K562 (cell line): ENCODE data around the gene TAX1BP1. TPM values are rescaled to one million over a fixed set of nuclear protein-coding genes. Genes with fewer than 3 reads are reported as not detected.

ENCODE experiments used
- ATAC-seq: fragments of 200-7000 bp; cut with Tn5 transposase; 3 replicates; pipeline ENCODE4 v1.9.1; 2020; ENCODE audit warnings: moderate library complexity
- BruUV-seq: library from RNA; stranded (reverse); fragments of 400-500 nt; replicated peaks from 2 replicates; lab custom pipeline; 2021; lab: Mats Ljungman, UMichigan
- CTCF ChIA-PET: fragments of 300-600 bp; formaldehyde crosslinking; extraction: SDS; loops from one replicate; lab custom pipeline; 2021; ENCODE audit warnings: low intra/inter-chr PET ratio; lab: Yijun Ruan, JAX
- POLR2A ChIA-PET: fragments of 300-600, 350-650 bp; sonication (Branson Sonifier 250); formaldehyde crosslinking; extraction: SDS; loops from one replicate; lab custom pipeline; 2021; ENCODE audit warnings: antibody characterized with exemption, inconsistent platforms; lab: Yijun Ruan, JAX
- DNase-seq, 4 experiments: peaks; one replicate each; pipeline versions ENCODE4 v3.0.0 to v3.0.0-alpha.2; 2011 to 2018; ENCODE audit warnings: low spot score in 3 of 4, mixed read lengths in 3 of 4; ENCODE audit errors: extremely low read depth in 1 of 4
- FAIRE-seq: peaks from 2 replicates; lab custom pipeline; 2011; peaks lifted over from hg19 to GRCh38; lab: Jason Lieb, UNC
- H2AFZ ChIP-seq: 2 replicates; pipeline ENCODE4 v1.6.0; 2011; ENCODE audit warnings: low read depth, low read length, control low read depth, inconsistent platforms
- H3K27ac ChIP-seq: fragments of 200-600 bp; 3 replicates; pipeline ENCODE4 v1.8.0; 2011; ENCODE audit warnings: low read depth, mild to moderate bottlenecking, control low read depth, inconsistent platforms, low read length, moderate library complexity, mixed read lengths; ENCODE audit errors: extremely low read depth
- H3K27me3 ChIP-seq, 2 experiments: fragments of 300-600 bp in 1 of 2; 2 replicates in 1 of 2; 3 replicates in 1 of 2; pipeline versions ENCODE4 v1.6.0 to v1.8.0; 2011; ENCODE audit warnings: inconsistent platforms in 2 of 2, low read length in 2 of 2, mild to moderate bottlenecking in 1 of 2, mixed read lengths in 1 of 2, moderate library complexity in 1 of 2; ENCODE audit not compliant: control insufficient read depth in 2 of 2, insufficient read depth in 2 of 2
- H3K36me3 ChIP-seq: fragments of 300-600 bp; 3 replicates; pipeline ENCODE4 v1.8.0; 2011; ENCODE audit warnings: mild to moderate bottlenecking, low read length, inconsistent platforms; ENCODE audit not compliant: control insufficient read depth, insufficient read depth
- H3K4me1 ChIP-seq, 2 experiments: fragments of 200-600 bp in 1 of 2; replicated peaks in 1 of 2; 2 replicates in 1 of 2; 3 replicates in 1 of 2; pipeline versions ENCODE4 v1.5.1 to v1.8.0; 2011; ENCODE audit warnings: inconsistent platforms in 2 of 2, low read length in 2 of 2, mild to moderate bottlenecking in 1 of 2, mixed read lengths in 1 of 2, moderate library complexity in 1 of 2; ENCODE audit not compliant: control insufficient read depth in 2 of 2, insufficient read depth in 2 of 2
- H3K4me2 ChIP-seq: 2 replicates; pipeline ENCODE4 v1.6.1; 2011; ENCODE audit warnings: low read length, control low read depth, inconsistent platforms, mixed read lengths; ENCODE audit not compliant: insufficient read depth
- H3K4me3 ChIP-seq: fragments of 200-600 bp; sonication (generic), shearing (Covaris generic); 2 replicates; pipeline ENCODE4 v1.5.1; 2016; ENCODE audit warnings: control low read depth, inconsistent platforms
- H3K79me2 ChIP-seq: fragments of 200-600 bp; 3 replicates; pipeline ENCODE4 v1.8.0; 2011; ENCODE audit warnings: low read length, inconsistent platforms; ENCODE audit not compliant: control insufficient read depth, insufficient read depth
- H3K9ac ChIP-seq, 2 experiments: 2 replicates each; pipeline versions ENCODE4 v1.6.0 to v1.6.1; 2011; ENCODE audit warnings: low read depth in 2 of 2, low read length in 2 of 2, control low read depth in 1 of 2, inconsistent platforms in 1 of 2, mild to moderate bottlenecking in 1 of 2, mixed read lengths in 1 of 2; ENCODE audit not compliant: insufficient read depth in 1 of 2
- H3K9me1 ChIP-seq: one replicate; pipeline ENCODE4 v1.6.0; 2011; ENCODE audit warnings: inconsistent platforms, mild to moderate bottlenecking, low read length, moderate library complexity; ENCODE audit not compliant: control insufficient read depth, insufficient read depth
- H3K9me3 ChIP-seq: replicated peaks from 2 replicates; pipeline ENCODE4 v1.5.1; 2011; ENCODE audit warnings: low read depth, low read length, inconsistent platforms; ENCODE audit not compliant: control insufficient read depth, insufficient read depth
- H4K20me1 ChIP-seq: replicated peaks from 2 replicates; pipeline ENCODE4 v1.6.1; 2011; ENCODE audit warnings: low read length, inconsistent platforms, mixed read lengths; ENCODE audit not compliant: control insufficient read depth, insufficient read depth
- FOXP1 ChIP-seq: sonication (generic); formaldehyde crosslinking; IDR thresholded peaks from 2 replicates; pipeline ENCODE4 v1.8.0; 2022; ENCODE audit warnings: mild to moderate bottlenecking, missing genetic modification reagents
- IRF2 ChIP-seq: sonication (generic); formaldehyde crosslinking; IDR thresholded peaks from 2 replicates; pipeline ENCODE4 v1.8.1; 2022; ENCODE audit warnings: mild to moderate bottlenecking, missing genetic modification reagents
- MAFF ChIP-seq: IDR thresholded peaks from 2 replicates; pipeline ENCODE4 v1.6.1; 2012; ENCODE audit warnings: low read length, improper control_type of control experiment
- PRDM10 ChIP-seq: fragments of 450-650 bp; IDR thresholded peaks from 2 replicates; pipeline ENCODE4 v1.6.1; 2018; ENCODE audit not compliant: partially characterized antibody
- SLC30A9 ChIP-seq: fragments of 250-450 bp; sonication (Bioruptor Pico); IDR thresholded peaks from 2 replicates; pipeline ENCODE4 v1.8.0; 2022; ENCODE audit warnings: mild to moderate bottlenecking, moderate library complexity
- ZBTB11 ChIP-seq, 3 experiments: fragments of 200-800 bp in 1 of 3; fragments of 250-450 bp in 1 of 3; fragments of 450-650 bp in 1 of 3; sonication (Bioruptor Pico) in 1 of 3; sonication (Bioruptor generic) in 1 of 3; formaldehyde crosslinking in 1 of 3; IDR thresholded peaks; 2 replicates each; pipeline versions ENCODE4 v1.6.1 to v1.8.0; 2016 to 2022; ENCODE audit warnings: mild to moderate bottlenecking in 2 of 3, missing genetic modification characterization in 2 of 3, missing compliant biosample characterization in 1 of 3, moderate library complexity in 1 of 3
- ZNF197 ChIP-seq: fragments of 200-800 bp; sonication (Bioruptor generic); IDR thresholded peaks from 2 replicates; pipeline ENCODE4 v1.6.1; 2016; ENCODE audit warnings: low read depth, missing genetic modification characterization, missing compliant biosample characterization
- ZNF3 ChIP-seq: fragments of 250-450 bp; sonication (Bioruptor Pico); IDR thresholded peaks from 2 replicates; pipeline ENCODE4 v1.5.0; 2021; ENCODE audit warnings: mild to moderate bottlenecking, moderate library complexity
- whole genome bisulfite sequencing: fragments of 100-300 bp; shearing (Covaris generic); methylation state at CpG from one replicate; pipeline ENCODE4 v1.1.6; 2016; ENCODE audit warnings: low coverage, mixed read lengths; ENCODE audit not compliant: insufficient coverage; ENCODE audit errors: missing lambda C conversion rate; 5-methylcytosine and 5-hydroxymethylcytosine counted together
- in situ Hi-C: fragments of 300-500 bp; cut with MboI; formaldehyde crosslinking; loops from 4 replicates; pipeline ENCODE4 v1.15.0; 2018; ENCODE audit warnings: inconsistent platforms, mixed read lengths
- intact Hi-C: fragments of 100-400 bp; cut with micrococcal nuclease; formaldehyde crosslinking; loops from 2 replicates; pipeline ENCODE4 v1.14.2; 2022
- polyA plus RNA-seq, 8 experiments: library from polyadenylated mRNA; depleted of rRNA in 4 of 8; stranded (reverse) in 5 of 8; unstranded in 3 of 8; fragments of >200 nt; fragmentation: Nextera tagmentation in 2 of 8; fragmentation: Illumina TruSeq in 1 of 8; extraction: Ambion mirVana in 2 of 8; extraction: Trizol in 1 of 8; gene quantifications; 2 replicates each; pipeline versions ENCODE4 v1.2.1 to v1.2.3, GENCODE V29; 2011 to 2014; ENCODE audit warnings: inconsistent platforms in 1 of 8, missing spikeins in 1 of 8
- total RNA-seq, 7 experiments: library from RNA; depleted of rRNA in 6 of 7; stranded (reverse); fragments of >200 nt in 6 of 7; fragmentation: Illumina TruSeq in 2 of 7; extraction: Trizol in 2 of 7; gene quantifications; 2 replicates each; pipeline versions ENCODE4 v1.2.1 to v1.2.3, GENCODE V29; 2011 to 2021; ENCODE audit warnings: low replicate concordance in 1 of 7

TAX1BP1 gene
- total and polyA plus RNA-seq, 9 of the 15 experiments (the other 6 are each of a cell fraction or from before 2014, with no cell fraction given) = 49.0 to 119 (median 75.9) TPM

GRCh38 chr7:27781188-27781587, 41.2 kb downstream of the TAX1BP1 start (continued):
- no peak for TF ChIP-seq ZBTB11 (CRISPR knock-in tag; IDR thresholded peaks at IDR 0.05)
- TF ChIP-seq FOXP1 (CRISPR knock-in tag) = no peak
- TF ChIP-seq MAFF = no peak
- TF ChIP-seq, all 486 proteins: peak for 0

GRCh38 chr7:27782849-27783248, 42.9 kb downstream of the TAX1BP1 start:
- no peak for DNase-seq
- no peak for FAIRE-seq
- Histone ChIP-seq H3K9me3 (no peaks in the 10 kb centered on the region), H3K9me1 (no peaks in the 10 kb centered on the region), H3K27ac (no peak overlapping the region), H3K4me1 (no peaks in the 10 kb centered on the region; a peak in 1 of 5 replicates), H3K4me2 (no peak overlapping the region), H2AFZ (no peak overlapping the region), H4K20me1 (no peaks in the 10 kb centered on the region), H3K27me3 (no peaks in the 10 kb centered on the region), H3K79me2 (0 out of 3 replicates have a peak, but pooled peaks cover under 1% of the 10 kb centered on the region), H3K9ac (no peak overlapping the region)
- CTCF ChIA-PET = no interaction called here
- 55% methylated on average over 2 of the region's 2 CpGs for WGBS
- intact Hi-C loops (loop anchor here (5.0 to 10.0 kb wide), 2 partner anchors 36 to 242 kb away; no protein-coding TSS in a partner anchor), in situ Hi-C loops (no loop called here)
- no peak for TF ChIP-seq ZNF197 (CRISPR knock-in tag)
- no peak for TF ChIP-seq PRDM10
- TF ChIP-seq SLC30A9 = no peak
- no peak for TF ChIP-seq IRF2
- TF ChIP-seq ZNF3 = no peak
- TF ChIP-seq, all 486 proteins: peak for 0
- Histone ChIP-seq H3K36me3 (peaks cover 19% of the 10 kb centered on the region), H3K4me3 (no peak overlapping the region)
- POLR2A ChIA-PET = interaction anchor here (0.8 kb wide), 1 partner anchor 150 kb away, joined by 3 read pairs; no protein-coding TSS in a partner anchor
- ATAC-seq = no peak
- no TSS peak for BruUV-seq
